Ascending aorta (tissue), 2 donors: ENCODE data around the gene CD38. TPM values are rescaled to one million over a fixed set of nuclear protein-coding genes. Genes with fewer than 3 reads are reported as not detected.

Experiments
- DNase-seq, 2 donors: peaks; one replicate each; pipeline ENCODE4 v3.0.0-alpha.2; 2019; ENCODE audit warnings: low spot score in 2 of 2
- H3K27ac ChIP-seq, 2 donors: fragments of 200-600 bp; sonication (generic); one replicate each; pipeline ENCODE4 v1.5.1; 2016 to 2017; ENCODE audit warnings: mild to moderate bottlenecking in 1 of 2
- H3K27me3 ChIP-seq: fragments of 200-600 bp; sonication (generic); one replicate; pipeline ENCODE4 v1.5.1; 2017
- H3K36me3 ChIP-seq, 2 donors: fragments of 200-600 bp; sonication (generic); one replicate each; pipeline ENCODE4 v1.5.1; 2016
- H3K4me1 ChIP-seq, 2 donors: fragments of 200-600 bp; sonication (generic); one replicate each; pipeline ENCODE4 v1.5.1; 2016 to 2017; ENCODE audit warnings: mild to moderate bottlenecking in 1 of 2
- H3K4me3 ChIP-seq, 2 donors: fragments of 200-600 bp; sonication (generic); one replicate each; pipeline ENCODE4 v1.5.1; 2016 to 2017; ENCODE audit warnings: mild to moderate bottlenecking in 1 of 2
- H3K9me3 ChIP-seq, 2 donors: fragments of 200-600 bp; sonication (generic); one replicate each; pipeline ENCODE4 v1.5.1; 2016
- intact Hi-C: fragments of 100-400 bp; cut with DNase I; formaldehyde crosslinking; loops from one replicate; pipeline ENCODE4 v1.15.1; 2023
- total RNA-seq: library from RNA; depleted of rRNA; stranded (reverse); fragments of >200 nt; gene quantifications from one replicate; pipeline ENCODE4 v1.1.0, GENCODE V29; 2016
- TF ChIP-seq, protein P1 (sequence below), 3 experiments: fragments of 200-600 bp in 2 of 3; fragments of 450-650 bp in 1 of 3; sonication (generic) in 2 of 3; IDR thresholded peaks; one replicate each; pipeline ENCODE4 v1.5.1; 2016 to 2019; ENCODE audit warnings: antibody characterized with exemption in 3 of 3, mild to moderate bottlenecking in 1 of 3, moderate library complexity in 1 of 3

The CD38 gene
- total RNA-seq, 1 donor from 2014 or later, result 1.4 TPM

DNA sequence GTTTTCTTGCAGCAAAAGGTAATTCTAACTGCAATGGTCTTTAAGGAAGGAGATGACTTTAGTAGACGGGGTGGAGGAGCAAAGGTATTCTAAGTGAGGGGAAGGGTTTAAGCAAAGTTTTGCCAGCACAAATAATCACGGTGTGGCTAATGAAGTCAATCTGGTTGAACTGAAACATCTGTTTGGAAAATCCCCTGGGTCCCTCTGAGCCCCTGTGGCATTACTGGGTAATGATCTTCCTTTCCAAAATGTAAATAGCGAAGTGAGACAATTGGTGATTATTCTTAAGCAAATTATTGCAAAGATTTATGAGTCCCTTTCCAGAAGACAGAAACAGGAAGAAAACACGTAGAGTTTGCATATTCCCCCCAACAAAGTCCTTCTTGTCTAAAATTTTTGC lies 113.2 kb downstream of the CD38 start:
- intact Hi-C loops, result no loop called here
- Histone ChIP-seq H3K4me1 (no peaks in the 10 kb centered on the region), H3K36me3 (no peaks in the 10 kb centered on the region), H3K27ac (no peak overlapping the region), H3K4me3 (no peak overlapping the region), H3K27me3 (no peaks in the 10 kb centered on the region), H3K9me3 (no peaks in the 10 kb centered on the region)
- no peak for DNase-seq
- TF ChIP-seq, protein P1, sequence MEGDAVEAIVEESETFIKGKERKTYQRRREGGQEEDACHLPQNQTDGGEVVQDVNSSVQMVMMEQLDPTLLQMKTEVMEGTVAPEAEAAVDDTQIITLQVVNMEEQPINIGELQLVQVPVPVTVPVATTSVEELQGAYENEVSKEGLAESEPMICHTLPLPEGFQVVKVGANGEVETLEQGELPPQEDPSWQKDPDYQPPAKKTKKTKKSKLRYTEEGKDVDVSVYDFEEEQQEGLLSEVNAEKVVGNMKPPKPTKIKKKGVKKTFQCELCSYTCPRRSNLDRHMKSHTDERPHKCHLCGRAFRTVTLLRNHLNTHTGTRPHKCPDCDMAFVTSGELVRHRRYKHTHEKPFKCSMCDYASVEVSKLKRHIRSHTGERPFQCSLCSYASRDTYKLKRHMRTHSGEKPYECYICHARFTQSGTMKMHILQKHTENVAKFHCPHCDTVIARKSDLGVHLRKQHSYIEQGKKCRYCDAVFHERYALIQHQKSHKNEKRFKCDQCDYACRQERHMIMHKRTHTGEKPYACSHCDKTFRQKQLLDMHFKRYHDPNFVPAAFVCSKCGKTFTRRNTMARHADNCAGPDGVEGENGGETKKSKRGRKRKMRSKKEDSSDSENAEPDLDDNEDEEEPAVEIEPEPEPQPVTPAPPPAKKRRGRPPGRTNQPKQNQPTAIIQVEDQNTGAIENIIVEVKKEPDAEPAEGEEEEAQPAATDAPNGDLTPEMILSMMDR (IDR thresholded peaks at IDR 0.05), result no peak

DNA sequence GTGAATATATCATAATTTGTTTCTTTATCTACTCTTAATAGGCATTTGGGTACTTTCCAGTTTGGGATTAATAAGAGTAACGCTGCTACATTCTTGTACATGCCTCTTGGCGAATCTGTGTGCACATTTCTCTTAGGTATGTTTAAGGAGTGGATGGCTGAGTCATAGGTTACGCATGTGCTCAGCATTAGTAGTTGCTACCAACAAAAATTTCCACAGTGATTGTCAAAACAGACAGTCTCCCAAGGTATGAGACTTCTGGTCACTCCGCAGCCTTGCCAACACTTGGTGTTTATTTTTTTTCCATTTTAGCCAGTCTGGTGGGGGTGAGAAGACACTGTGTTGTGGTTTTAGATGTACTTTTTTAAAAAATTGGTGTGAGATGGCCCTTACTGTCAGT lies 115.8 kb downstream of the CD38 start:
- H3K36me3 ChIP-seq, result no peaks in the 10 kb centered on the region
- no peaks in the 10 kb centered on the region for H3K9me3 ChIP-seq
- intact Hi-C loops, result no loop called here
- H3K27ac ChIP-seq, result no peak overlapping the region
- TF ChIP-seq, protein P1 (IDR thresholded peaks at IDR 0.05), result no peak
- H3K4me1 ChIP-seq, result no peaks in the 10 kb centered on the region
- DNase-seq, result no peak
- no peak overlapping the region for H3K4me3 ChIP-seq
- H3K27me3 ChIP-seq, result no peaks in the 10 kb centered on the region

DNA sequence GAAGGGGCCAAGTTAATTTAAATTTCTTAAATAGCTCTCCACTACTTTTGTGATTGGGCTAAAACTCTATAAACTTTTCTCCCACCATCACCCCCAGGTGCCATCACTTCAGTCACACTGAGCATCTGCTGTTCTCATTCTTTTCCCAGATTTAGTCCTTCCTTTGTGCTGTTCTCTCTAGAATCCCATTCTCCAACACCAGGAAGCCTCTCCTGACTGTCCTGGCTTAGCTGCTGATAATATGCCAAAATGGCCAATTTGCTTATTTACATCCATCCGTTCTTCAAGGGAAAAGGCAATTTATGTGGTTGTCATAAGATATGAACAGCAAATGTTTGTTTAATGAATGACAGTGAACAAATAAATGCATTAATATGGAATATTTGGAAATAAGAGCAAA lies 116.3 kb downstream of the CD38 start:
- H3K27ac ChIP-seq, result no peak overlapping the region
- no peak overlapping the region for H3K4me3 ChIP-seq
- no peak for DNase-seq
- intact Hi-C loops, result no loop called here
- H3K4me1 ChIP-seq, result no peaks in the 10 kb centered on the region
- TF ChIP-seq, protein P1 (IDR thresholded peaks at IDR 0.05), result no peak
- no peaks in the 10 kb centered on the region for H3K36me3 ChIP-seq
- H3K27me3 ChIP-seq, result no peaks in the 10 kb centered on the region
- H3K9me3 ChIP-seq, result no peaks in the 10 kb centered on the region

DNA sequence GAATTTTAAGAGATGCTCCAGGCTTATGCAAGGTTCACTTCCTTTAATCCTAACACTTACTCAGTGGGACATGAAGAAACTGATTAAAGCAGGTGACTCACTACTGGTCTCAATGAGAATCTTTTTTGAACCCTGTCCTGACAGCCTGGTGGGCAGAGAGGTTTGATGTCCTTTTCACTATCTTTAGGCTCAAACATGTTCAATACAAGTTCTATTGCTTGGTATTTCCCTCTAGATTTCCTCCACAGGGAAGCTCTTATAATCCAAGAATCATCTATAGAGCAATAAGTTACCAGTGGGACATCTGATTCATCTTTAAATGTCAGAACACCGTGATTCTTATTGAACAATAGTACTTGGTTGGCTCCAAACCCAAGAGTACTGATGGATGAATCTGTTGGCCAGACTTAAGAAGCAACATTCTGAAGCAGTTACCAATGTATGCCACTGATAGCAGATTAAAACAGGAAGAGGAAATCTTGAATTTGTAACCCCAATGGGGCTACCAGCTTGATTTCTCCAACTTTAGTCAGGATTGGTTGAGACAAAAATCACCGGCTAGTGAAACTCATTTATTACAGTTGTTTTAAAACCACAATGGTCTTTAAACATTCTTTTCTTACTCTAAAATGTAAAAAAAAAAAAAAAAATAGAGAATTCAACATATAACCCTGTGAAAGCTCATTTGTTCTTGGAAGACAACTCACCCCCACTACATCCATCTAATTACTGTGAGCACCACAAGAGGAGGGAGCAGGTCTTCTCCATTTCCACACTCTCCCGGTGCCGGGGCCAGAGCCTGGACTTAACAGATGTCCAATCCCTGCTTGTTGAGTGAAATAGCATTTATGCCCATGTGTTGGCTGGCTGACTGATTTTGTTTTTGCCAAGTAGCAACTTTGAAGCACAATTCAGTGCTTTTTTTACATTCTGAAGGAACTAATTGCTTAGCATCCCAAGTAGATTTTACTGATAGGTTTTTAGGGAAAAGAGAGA lies 117.1 kb downstream of the CD38 start:
- no peak overlapping the region for H3K27ac ChIP-seq
- H3K4me3 ChIP-seq, result no peak overlapping the region
- DNase-seq, result no peak
- H3K36me3 ChIP-seq, result no peaks in the 10 kb centered on the region
- no peaks in the 10 kb centered on the region for H3K27me3 ChIP-seq
- no peaks in the 10 kb centered on the region for H3K4me1 ChIP-seq
- TF ChIP-seq, protein P1 (IDR thresholded peaks at IDR 0.05), result no peak
- intact Hi-C loops, result no loop called here
- H3K9me3 ChIP-seq, result no peaks in the 10 kb centered on the region

DNA sequence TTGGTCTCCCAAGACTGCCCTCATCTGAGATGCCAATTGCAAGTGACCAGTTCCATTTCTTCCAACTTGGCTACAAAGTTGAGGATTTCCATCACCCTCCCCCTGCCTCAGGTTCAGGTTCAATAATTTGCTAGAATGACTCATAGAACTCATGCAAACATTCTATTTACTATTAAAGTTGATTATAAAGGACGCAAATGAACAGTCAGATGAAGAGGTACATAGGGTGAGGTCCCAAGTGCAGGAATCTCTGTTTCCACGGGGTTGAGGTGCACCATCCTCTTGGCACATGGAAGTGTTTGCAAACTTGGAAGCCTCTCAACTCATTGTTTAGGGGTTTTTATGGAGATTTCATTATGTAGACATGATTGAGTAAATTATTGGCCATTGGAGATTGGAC lies 119.4 kb downstream of the CD38 start:
- intact Hi-C loops, result no loop called here
- Histone ChIP-seq H3K9me3 (no peaks in the 10 kb centered on the region), H3K4me1 (no peaks in the 10 kb centered on the region), H3K27me3 (no peaks in the 10 kb centered on the region), H3K4me3 (no peak overlapping the region), H3K27ac (no peak overlapping the region), H3K36me3 (no peaks in the 10 kb centered on the region)
- no peak for DNase-seq
- TF ChIP-seq, protein P1 (IDR thresholded peaks at IDR 0.05), result no peak
